Measurements from ENCODE around the gene HIVEP1. TPM values are rescaled to one million over a fixed set of nuclear protein-coding genes. Genes with fewer than 3 reads are reported as not detected.

The HIVEP1 gene
- total RNA-seq, 1 donor from 2014 or later = 42.5 TPM

GRCh38 chr6:12048609-12049008 lies 36.5 kb downstream of the HIVEP1 start:
- DNase-seq (ENCODE audit: low spot score) = no peak

DNA sequence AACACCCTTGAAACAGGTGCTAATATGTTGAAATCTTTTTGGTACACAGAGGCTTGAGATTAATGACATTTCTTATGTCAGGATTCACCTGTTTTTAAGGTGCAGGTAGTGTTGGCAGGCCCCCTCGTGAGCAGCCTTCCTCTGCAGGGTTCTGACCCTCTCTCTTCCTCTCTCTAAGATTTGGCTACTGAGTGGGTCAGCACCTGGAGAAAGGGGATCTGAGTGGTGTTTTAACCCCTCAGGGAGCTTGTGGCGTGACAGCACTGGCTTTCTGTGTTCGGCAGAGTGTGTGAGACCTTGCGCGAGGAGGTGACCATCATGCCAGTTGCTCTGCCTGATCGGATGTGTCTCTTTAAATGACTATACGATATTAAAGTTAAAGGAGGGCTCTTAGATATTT lies 37.1 kb downstream of the HIVEP1 start:
- no peak for DNase-seq (ENCODE audit: low spot score)

DNA sequence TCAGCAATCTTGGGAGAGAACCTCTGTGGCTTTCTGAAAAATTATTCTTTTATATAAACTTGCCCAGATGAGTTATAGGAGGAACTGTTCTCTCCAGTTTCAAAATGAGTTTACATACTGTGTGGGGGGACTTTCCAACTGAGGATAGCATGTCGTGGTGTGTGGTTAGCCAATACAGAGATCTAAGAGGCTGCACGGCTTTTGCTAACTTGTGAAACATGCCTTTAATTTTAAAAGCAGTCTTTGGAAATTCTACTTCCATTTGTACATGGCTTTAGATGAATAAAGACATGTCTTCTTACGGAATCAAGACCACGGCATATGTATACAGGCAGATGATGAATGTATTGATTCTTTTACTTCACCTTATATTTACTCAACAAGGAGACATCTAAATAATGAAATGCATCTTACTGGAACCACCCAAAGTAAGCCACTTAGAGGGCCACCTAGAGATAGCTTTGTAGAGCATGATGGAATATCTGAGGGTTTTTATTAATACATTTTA lies 39.8 kb downstream of the HIVEP1 start:
- no peak for DNase-seq (ENCODE audit: low spot score)

- no peak for DNase-seq (ENCODE audit: low spot score)
Measured at GRCh38 chr6:12058172-12058961, 46.3 kb downstream of the HIVEP1 start.

GRCh38 chr6:12060780-12061609 lies 48.9 kb downstream of the HIVEP1 start:
- no peak for DNase-seq (ENCODE audit: low spot score)

DNA sequence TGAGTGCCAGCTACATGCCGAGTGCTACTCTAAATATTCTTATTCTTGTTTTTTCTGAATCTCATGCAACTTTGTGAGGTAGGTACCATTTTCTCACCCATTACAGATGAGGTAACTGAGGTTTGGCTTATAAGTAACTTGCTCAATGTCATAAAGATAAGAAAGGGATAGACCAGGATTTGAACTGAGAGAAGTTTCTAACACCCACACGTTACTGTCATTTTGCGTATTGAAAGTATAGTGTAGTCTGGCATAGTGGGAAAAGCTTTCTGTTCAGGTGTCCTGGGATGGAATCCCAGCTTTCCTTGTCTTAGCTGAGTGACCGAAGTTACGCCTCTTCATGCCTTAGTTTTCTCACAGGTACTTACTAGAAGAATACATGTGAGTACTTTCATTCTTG lies 50.5 kb downstream of the HIVEP1 start:
- no peak for DNase-seq (ENCODE audit: low spot score)

DNA sequence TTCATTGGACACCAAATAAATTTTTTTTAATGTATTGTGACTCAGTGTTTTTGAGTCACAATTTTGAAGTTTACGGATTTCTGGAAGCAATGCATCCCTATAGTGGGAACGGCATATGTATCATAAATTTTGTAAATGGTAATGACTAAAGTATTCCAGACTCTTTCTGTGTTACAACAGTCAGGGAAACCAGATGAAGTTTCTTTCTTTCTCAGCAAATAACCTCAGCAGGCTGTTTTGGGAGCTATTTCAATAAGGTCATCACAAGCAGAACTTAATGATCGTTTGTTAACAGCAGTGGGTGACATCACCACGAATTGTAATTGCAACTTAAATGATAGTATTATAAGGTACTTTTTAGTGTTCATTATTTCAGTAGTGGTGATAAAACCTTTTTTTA lies 52.0 kb downstream of the HIVEP1 start:
- no peak for DNase-seq (ENCODE audit: low spot score)

GRCh38 chr6:12064538-12065071 lies 52.5 kb downstream of the HIVEP1 start:
- DNase-seq (ENCODE audit: low spot score) = no peak

- no peak for DNase-seq (ENCODE audit: low spot score)
Measured at GRCh38 chr6:12065321-12066140, 53.4 kb downstream of the HIVEP1 start.

GRCh38 chr6:12066297-12066696 lies 54.2 kb downstream of the HIVEP1 start:
- DNase-seq (ENCODE audit: low spot score) = no peak

DNA sequence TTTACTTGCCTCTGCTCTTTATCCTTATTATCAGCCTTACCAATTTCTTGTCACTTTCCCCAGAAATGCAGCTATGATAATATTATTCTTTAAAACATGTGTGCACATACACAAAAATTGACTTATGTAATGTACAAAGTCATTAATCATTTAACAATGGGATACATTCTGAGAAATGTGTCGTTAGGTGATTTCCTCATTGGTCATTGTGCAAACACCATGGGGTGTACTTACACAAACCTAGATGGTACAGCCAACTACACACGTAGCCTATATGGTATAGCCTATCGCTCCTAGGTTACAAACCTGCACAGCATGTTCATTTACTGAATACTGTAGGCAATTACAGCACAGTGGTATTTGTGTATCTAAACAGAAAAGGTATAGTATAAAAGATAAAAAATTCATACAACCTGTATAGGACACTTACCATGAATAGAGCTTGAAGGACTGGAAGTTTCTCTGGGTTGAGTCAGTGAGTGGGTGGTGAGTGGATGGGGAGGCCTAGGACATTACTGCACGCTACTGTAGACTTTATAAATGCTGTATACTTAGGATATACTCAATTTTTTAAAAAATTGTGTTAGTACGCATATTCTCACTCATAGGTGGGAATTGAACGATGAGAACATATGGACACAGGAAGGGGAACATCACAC lies 56.9 kb downstream of the HIVEP1 start:
- DNase-seq (ENCODE audit: low spot score) = no peak

DNA sequence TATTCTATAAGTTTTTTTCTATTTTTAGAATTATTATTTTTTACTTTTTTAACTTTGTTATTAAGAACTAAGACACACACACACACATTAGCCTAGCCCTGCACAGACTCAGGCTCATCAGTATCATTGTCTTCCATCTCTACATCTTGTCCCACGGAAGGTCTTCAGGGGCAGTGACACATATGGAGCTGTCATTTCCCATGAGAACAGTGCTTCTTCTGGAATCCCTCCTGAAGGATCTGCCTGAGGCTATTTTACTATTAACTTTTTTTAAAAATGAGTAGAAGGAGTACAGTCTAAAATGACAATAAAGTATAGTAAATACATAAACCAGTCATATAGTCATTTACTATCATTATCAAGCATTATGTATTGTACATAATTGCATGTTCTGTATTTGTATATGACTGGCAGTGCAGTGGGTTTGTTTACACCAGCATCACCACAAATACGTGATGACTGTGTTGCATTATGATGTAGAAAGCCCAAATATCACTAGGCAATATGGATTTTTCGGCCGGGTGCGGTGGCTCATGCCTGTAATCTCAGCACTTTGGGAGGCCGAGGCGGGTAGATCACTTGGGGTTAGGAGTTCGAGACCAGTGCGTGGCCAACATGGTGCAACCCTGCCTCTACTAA lies 57.9 kb downstream of the HIVEP1 start:
- DNase-seq (ENCODE audit: low spot score) = no peak

- no peak for DNase-seq (ENCODE audit: low spot score)
Measured at GRCh38 chr6:12071064-12071615, 59.0 kb downstream of the HIVEP1 start.

- no peak for DNase-seq (ENCODE audit: low spot score)
Measured at GRCh38 chr6:12075067-12075563, 63.0 kb downstream of the HIVEP1 start.

- DNase-seq (ENCODE audit: low spot score) = no peak
Measured at GRCh38 chr6:12077021-12077710, 65.1 kb downstream of the HIVEP1 start.

DNA sequence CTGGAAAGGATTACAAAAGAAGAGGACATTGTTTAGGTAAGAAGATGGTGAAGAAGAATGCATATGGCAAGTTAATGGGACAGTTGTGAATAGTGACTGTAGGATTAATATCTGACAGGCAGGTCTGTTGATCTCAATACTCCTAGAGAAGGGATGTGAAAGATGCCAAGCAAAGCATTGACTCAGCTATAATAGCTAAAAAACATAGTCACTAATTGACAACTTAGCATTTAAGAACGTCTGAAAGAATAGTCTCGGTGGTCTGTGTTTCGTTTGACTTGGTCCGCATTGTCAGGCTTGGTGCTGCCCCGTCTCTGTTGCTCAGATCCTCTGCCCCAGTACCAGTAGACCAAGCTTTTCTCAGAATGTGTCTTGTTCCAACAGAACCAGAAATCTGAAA lies 65.9 kb downstream of the HIVEP1 start:
- no peak for DNase-seq (ENCODE audit: low spot score)

- no peak for DNase-seq (ENCODE audit: low spot score)
Measured at GRCh38 chr6:12081771-12082170, 69.7 kb downstream of the HIVEP1 start.

- DNase-seq (ENCODE audit: low spot score) = no peak
Measured at GRCh38 chr6:12082368-12082767, 70.3 kb downstream of the HIVEP1 start.

DNA sequence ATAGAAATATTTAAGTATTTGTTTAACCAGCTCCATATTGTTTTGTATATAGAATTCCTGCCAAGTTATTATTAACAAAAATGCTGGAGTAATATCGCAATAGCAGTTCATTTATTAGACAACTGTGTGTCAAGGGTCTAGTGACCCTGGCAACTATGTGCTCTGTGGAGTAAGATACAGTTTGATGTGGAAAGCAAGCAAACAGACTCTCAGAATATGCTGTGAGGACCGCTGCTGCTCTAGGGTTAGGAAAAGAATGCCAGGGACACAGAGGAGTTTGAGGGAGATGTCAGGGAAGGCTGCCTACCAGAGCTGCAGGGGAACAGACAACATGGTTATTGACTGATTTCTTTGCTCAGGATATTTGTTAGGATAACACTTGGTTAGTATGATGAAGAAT lies 71.2 kb downstream of the HIVEP1 start:
- no peak for DNase-seq (ENCODE audit: low spot score)

GRCh38 chr6:12083763-12084162 lies 71.7 kb downstream of the HIVEP1 start:
- no peak for DNase-seq (ENCODE audit: low spot score)

All from ureter (tissue), 1 donor.